Measurements from ENCODE around the gene CDIPT. TPM values are rescaled to one million over a fixed set of nuclear protein-coding genes. Genes with fewer than 3 reads are reported as not detected.

The CDIPT gene
- total RNA-seq, 2 donors from 2014 or later, result 39.6 TPM

DNA sequence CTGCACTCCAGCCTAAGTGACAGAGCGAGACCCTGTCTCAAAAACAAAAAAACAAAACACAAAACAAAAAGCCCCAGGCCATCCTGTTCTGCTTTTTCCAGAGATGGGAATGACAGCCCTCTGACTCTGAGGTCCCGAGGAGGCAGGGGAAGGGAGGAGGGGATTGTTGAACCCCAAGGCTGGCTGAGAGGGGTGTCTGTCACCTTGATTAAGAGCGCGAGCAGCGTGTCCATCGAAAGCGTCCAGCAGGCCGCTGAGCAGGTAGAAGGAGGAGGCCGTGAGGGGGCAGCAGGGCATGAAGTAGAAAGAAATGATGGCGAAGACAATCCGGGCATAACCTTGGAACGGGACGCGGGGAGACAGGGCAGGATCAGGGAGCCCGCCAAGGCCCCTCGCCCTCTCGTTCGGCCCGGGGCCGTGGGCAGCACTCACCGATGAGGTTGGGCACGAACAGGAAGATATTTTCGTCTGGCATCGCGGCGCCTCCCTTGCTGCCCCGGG, 593 bp downstream of the CDIPT start:
- H3K36me3 Mint-ChIP-seq (ENCODE audit: low read depth), result peaks cover 10% of the 10 kb centered on the region
- no peak for DNase-seq

DNA sequence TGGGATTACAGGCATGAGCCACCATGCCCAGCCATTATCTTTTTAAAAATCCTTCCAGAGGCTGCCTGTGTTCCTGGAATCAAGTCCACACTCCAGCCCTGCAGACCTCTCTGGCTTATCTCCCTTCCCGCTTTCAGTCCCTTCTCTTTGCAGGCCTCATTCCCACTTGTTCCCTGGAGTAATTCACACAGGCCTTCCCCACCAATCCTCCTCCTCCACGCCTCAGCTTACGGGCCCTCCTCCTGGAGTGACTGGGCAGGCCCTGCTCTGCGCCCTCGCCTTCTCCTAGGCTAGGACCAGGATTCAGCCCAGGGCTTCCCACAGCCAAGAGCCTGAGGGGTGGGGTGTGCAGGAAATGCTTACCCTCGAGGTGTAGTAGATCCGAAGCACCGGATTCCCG, 2.8 kb downstream of the CDIPT start:
- H3K36me3 Mint-ChIP-seq (ENCODE audit: low read depth), result peaks cover 10% of the 10 kb centered on the region
- no peak overlapping the region for H3K4me3 Mint-ChIP-seq
- H3K9me3 ChIP-seq (ENCODE audit: control insufficient read depth, low read length, poor library complexity, severe bottlenecking), result no peaks in the 10 kb centered on the region
- H3K4me1 Mint-ChIP-seq, result peaks cover 23% of the 10 kb centered on the region
- ATAC-seq (no peak), DNase-seq (no peak)
- H3K27me3 Mint-ChIP-seq, result no peaks in the 10 kb centered on the region
- H3K27ac Mint-ChIP-seq, result peak overlapping the region; percentile 49

More for the DNA sequence above, 593 bp downstream of the CDIPT start:
- no peaks in the 10 kb centered on the region for H3K9me3 ChIP-seq (ENCODE audit: control insufficient read depth, low read length, poor library complexity, severe bottlenecking)
- Mint-ChIP-seq H3K27ac (peak overlapping the region; percentile 97), H3K4me1 (peaks cover 23% of the 10 kb centered on the region), H3K4me3 (peak overlapping the region; percentile 96), H3K27me3 (no peaks in the 10 kb centered on the region)
- no peak for ATAC-seq

DNA sequence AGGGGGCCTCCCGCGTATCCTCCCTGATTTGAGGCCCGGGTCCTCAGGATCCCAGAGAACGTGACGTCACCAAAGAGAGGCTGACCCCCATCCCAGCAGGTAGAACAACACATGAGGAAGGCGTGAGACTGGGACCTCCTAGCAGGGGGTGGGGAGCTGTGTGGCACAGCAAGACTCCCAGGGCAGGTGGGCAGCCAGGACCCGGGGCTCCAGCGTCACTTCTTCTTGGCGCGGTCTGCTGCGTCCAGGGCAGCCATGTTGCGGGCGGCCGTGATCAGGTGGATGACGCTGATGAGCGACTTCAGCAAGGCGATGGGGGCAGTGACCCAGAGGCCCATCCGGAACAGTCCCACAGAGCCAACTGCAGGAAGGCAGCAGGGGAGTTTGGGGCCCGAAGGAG, 4.1 kb downstream of the CDIPT start:
- peaks cover 10% of the 10 kb centered on the region for H3K36me3 Mint-ChIP-seq (ENCODE audit: low read depth)
- DNase-seq (no peak), ATAC-seq (no peak)
- no peaks in the 10 kb centered on the region for H3K27me3 Mint-ChIP-seq
- H3K4me3 Mint-ChIP-seq, result no peak overlapping the region
- H3K4me1 Mint-ChIP-seq, result peaks cover 23% of the 10 kb centered on the region
- H3K27ac Mint-ChIP-seq, result peak overlapping the region; percentile 62
- no peaks in the 10 kb centered on the region for H3K9me3 ChIP-seq (ENCODE audit: control insufficient read depth, low read length, poor library complexity, severe bottlenecking)

DNA sequence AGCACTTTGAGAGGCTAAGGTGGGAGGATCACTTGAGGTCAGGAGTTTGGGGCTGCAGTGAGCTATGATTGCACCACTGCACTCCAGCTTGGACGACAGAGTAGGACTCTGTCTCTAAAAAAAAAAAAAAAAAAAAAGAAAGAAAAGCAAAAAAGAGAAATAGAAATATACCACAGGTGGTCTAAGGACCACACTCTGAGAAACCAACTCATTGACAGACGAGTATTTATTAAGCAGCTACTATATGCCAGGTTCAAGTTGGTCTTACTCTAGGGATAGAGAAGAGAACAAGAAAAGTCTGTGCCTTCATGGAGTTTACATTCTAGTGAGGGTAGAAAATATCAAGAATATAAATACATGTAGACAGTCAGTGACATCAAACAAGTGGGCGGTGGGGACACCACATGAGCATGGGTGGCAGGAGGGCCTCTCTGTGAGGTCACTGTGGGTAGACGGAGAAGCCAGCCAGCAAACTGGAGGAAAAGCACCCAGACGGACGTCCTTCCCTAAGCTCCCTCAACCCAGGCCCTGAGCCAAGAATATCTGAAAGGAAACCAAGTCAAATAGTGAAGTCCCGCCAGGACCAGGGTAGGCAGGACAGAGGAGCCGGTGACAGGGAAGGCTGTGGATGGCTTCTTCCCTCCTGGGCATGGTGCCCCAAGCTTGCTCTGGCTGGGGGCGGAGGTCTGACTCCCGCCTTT, 4.7 kb downstream of the CDIPT start:
- H3K4me1 Mint-ChIP-seq, result peaks cover 19% of the 10 kb centered on the region
- no peak for ATAC-seq
- DNase-seq, result no peak
- no peaks in the 10 kb centered on the region for H3K9me3 ChIP-seq (ENCODE audit: control insufficient read depth, low read length, poor library complexity, severe bottlenecking)
- H3K4me3 Mint-ChIP-seq, result peak overlapping the region; percentile 22
- H3K27ac Mint-ChIP-seq, result peak overlapping the region; percentile 62
- no peaks in the 10 kb centered on the region for H3K27me3 Mint-ChIP-seq
- H3K36me3 Mint-ChIP-seq (ENCODE audit: low read depth), result peaks cover 10% of the 10 kb centered on the region

DNA sequence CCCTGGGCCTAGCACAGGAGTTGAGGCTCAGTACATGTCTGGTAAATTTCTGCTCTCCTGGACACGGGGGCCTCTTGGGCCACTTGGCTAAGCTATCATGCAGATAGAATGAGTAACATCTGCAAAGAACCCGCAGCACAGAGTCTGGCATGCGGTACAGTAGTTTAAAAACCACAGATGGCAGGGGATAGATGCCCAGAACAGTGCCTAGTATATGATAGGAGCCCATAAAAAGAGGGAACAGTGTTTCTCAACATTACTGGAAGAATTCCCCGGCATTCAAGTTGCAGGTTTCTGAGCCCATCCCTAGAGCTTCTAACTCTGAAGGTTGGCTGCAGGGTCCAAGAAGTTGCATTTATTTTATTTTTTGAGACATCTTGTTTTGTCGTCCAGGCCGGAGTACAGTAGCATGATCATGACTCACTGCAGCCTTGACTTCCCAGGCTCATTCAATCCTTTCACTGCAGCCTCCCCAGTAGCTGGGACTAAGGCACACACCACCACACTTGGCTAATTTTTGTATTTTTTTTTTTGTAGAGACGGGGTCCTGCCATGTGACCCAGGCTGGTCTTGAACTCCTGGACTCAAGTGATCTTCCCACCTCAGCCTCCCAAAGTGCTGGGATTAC, 5.8 kb downstream of the CDIPT start:
- Mint-ChIP-seq H3K4me1 (peaks cover 13% of the 10 kb centered on the region), H3K27me3 (no peaks in the 10 kb centered on the region), H3K4me3 (no peak overlapping the region), H3K36me3 (ENCODE audit: low read depth) (peaks cover 8% of the 10 kb centered on the region), H3K27ac (peak overlapping the region; percentile 8)
- DNase-seq, result no peak
- ATAC-seq, result no peak
- no peaks in the 10 kb centered on the region for H3K9me3 ChIP-seq (ENCODE audit: control insufficient read depth, low read length, poor library complexity, severe bottlenecking)

DNA sequence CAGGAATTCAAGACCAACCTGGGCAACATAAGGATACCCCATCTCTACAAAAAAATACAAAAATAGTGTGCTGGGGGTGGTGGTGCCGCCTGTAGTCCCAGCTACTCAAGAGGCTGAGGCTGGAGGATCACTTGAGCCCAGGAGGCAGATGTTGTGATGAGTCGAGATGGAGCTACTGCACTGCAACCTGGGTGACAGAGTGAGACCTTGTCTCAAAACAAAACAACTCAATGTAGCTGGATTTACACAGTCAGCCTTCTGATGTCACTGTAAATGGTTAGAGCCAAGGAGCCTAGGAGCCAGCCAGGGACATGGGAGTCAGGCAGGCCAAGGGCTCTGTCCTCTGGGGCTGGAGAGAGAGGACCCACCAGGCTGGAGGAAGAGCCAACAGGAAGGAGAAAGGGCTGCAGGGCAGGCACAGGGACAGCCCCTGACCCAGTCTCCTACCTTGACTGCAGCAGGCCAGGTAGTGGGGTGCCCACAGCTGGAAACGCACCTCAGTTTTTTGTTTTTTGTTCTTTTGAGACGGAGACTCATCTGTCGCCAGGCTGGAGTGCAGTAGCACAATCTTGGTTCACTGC, 8.4 kb downstream of the CDIPT start:
- no peak for DNase-seq
- no peaks in the 10 kb centered on the region for H3K9me3 ChIP-seq (ENCODE audit: control insufficient read depth, low read length, poor library complexity, severe bottlenecking)
- H3K4me1 Mint-ChIP-seq, result peaks cover 8% of the 10 kb centered on the region
- H3K27me3 Mint-ChIP-seq, result no peaks in the 10 kb centered on the region
- ATAC-seq, result no peak
- peaks cover 6% of the 10 kb centered on the region for H3K36me3 Mint-ChIP-seq (ENCODE audit: low read depth)
- H3K4me3 Mint-ChIP-seq, result no peak overlapping the region
- no peak overlapping the region for H3K27ac Mint-ChIP-seq

DNA sequence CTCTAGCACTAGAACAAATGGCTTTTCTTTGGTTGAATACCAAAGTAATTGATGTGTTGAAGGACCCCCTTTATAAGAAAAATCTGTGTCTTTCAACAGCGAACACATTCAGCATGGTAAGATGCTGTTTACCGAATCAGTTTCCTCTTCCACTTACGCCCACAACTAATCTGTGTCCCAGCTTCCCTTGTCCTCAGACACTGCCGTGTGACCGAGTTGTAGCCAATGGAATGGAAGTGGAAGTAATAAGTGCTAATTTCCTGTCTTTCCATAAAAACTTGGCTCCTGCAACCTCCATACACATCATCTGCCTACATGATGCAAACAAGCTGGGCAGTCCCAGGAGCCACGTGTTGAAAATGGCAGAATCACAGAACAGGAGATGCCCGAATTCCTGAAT, 10.4 kb downstream of the CDIPT start:
- Mint-ChIP-seq H3K27ac (no peak overlapping the region), H3K4me3 (no peak overlapping the region), H3K4me1 (peaks cover 7% of the 10 kb centered on the region), H3K36me3 (ENCODE audit: low read depth) (no peaks in the 10 kb centered on the region), H3K27me3 (no peaks in the 10 kb centered on the region)
- DNase-seq, result no peak
- ATAC-seq, result no peak
- H3K9me3 ChIP-seq (ENCODE audit: control insufficient read depth, low read length, poor library complexity, severe bottlenecking), result no peaks in the 10 kb centered on the region

DNA sequence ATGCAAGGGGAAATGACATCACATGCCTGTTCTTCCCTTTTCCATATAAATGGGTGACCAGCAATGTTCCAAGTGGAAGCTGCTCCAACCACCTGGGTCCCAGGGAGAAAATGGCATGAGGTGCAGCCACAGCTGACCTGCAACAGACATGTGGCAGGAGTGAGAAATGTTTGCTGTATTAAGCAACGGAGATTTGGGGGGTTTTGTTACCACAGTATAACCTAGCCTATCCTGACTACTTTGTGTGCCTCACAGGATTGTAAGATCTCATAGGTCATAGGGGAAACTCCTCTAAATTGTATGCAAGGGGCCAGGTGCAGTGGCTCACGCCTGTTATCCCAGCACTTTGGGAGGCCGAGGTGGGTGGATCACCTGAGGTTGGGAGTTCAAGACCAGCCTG, 12.0 kb downstream of the CDIPT start:
- ATAC-seq (no peak), DNase-seq (no peak)
- Mint-ChIP-seq H3K4me1 (peaks cover 7% of the 10 kb centered on the region), H3K4me3 (no peak overlapping the region), H3K27me3 (no peaks in the 10 kb centered on the region), H3K27ac (no peak overlapping the region), H3K36me3 (ENCODE audit: low read depth) (peaks cover 2% of the 10 kb centered on the region)
- H3K9me3 ChIP-seq (ENCODE audit: control insufficient read depth, low read length, poor library complexity, severe bottlenecking), result no peaks in the 10 kb centered on the region

DNA sequence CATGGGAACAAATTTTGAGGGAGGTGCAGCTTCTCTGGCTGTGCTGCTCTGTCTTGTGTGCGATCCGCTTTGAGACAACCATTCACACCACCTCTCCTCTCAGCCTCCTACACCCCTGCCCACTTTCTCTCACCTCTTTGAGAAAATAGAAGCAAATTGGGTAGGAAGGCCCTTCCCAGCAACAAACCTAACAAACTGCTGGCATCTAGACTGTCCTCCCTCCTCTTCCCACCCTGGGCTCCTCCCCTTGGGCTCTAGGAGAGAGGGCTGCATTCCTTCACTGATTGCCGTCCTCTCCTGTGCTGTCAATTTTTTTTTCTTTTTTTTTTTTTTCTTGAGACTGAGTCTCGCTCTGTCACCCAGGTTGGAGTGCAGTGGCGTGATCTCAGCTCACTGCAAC, 13.5 kb downstream of the CDIPT start:
- H3K27me3 Mint-ChIP-seq, result no peaks in the 10 kb centered on the region
- DNase-seq (no peak), ATAC-seq (no peak)
- no peak overlapping the region for H3K27ac Mint-ChIP-seq
- peaks cover 7% of the 10 kb centered on the region for H3K36me3 Mint-ChIP-seq (ENCODE audit: low read depth)
- H3K4me3 Mint-ChIP-seq, result no peak overlapping the region
- no peaks in the 10 kb centered on the region for H3K9me3 ChIP-seq (ENCODE audit: control insufficient read depth, low read length, poor library complexity, severe bottlenecking)
- peaks cover 10% of the 10 kb centered on the region for H3K4me1 Mint-ChIP-seq

DNA sequence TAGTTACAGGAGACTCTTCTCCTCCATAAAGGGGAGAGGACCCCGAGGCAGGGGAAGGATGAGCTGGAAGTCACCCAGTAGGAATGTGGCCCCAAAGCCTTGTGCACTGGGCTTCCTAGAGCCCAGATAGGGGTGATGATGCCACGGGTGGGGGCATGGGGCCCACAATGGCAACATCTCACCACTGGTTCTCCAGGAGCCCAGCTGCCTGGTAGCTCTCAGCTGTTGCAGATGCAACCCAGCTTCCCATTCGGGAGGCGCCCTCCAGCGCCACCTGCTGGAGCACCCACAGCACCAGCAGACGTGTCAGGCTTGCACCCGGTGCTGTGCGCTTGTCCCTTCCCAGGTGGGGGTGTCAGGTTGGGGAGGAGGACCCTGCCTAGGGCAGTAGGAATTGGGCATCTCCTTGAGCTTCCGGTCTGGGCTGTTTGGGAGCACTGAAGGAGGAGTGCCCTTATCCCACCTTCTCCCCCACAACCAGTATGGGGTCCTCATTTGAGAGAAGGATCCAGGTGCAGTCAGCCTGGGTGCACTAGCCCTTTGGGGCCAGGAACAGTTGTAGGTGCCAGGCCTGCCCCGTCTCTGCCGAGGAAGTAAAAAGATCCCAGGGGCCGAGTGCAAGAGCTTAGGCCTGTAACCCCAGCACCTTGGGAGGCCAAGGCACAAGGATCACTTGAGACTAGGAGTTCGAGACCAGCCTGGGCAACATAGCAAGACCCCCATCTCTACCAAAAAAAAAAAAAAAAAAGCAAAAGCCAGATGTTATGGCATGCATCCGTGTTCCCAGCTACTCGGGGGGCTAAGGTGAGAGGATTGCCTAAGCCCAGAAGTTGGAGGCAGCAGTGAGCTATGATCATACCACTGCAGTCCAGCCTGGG, 14.4 kb downstream of the CDIPT start:
- H3K4me1 Mint-ChIP-seq, result peaks cover 10% of the 10 kb centered on the region
- H3K9me3 ChIP-seq (ENCODE audit: control insufficient read depth, low read length, poor library complexity, severe bottlenecking), result no peaks in the 10 kb centered on the region
- H3K36me3 Mint-ChIP-seq (ENCODE audit: low read depth), result peaks cover 7% of the 10 kb centered on the region
- H3K27me3 Mint-ChIP-seq, result no peaks in the 10 kb centered on the region
- DNase-seq (peak; percentile 64 to 78 (median 71)), ATAC-seq (peak; percentile 95)
- H3K27ac Mint-ChIP-seq, result peak overlapping the region; percentile 43
- no peak overlapping the region for H3K4me3 Mint-ChIP-seq

DNA sequence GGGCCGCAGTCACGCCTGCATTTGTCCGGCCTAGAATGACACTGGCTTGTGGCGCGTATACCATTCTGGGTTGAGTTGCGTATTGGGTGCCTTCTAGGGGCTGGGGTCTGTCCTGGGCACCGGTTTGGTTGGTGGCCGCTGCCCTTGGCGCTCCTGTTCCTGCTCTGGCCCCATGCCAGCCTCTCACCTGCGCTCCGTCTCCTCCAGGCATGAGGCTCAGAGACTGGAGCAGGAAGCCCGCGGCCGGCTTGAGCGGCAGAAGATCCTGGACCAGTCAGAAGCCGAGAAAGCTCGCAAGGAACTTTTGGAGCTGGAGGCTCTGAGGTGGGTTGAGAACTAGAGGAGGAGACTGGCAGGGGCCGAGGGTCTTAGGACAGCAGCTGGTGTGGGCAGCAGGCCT, 17.4 kb downstream of the CDIPT start:
- Mint-ChIP-seq H3K4me3 (no peak overlapping the region), H3K27me3 (no peaks in the 10 kb centered on the region), H3K4me1 (peaks cover 12% of the 10 kb centered on the region), H3K27ac (peak overlapping the region; percentile 45), H3K36me3 (ENCODE audit: low read depth) (peaks cover 9% of the 10 kb centered on the region)
- ATAC-seq, result no peak
- no peak for DNase-seq
- H3K9me3 ChIP-seq (ENCODE audit: control insufficient read depth, low read length, poor library complexity, severe bottlenecking), result no peaks in the 10 kb centered on the region

DNA sequence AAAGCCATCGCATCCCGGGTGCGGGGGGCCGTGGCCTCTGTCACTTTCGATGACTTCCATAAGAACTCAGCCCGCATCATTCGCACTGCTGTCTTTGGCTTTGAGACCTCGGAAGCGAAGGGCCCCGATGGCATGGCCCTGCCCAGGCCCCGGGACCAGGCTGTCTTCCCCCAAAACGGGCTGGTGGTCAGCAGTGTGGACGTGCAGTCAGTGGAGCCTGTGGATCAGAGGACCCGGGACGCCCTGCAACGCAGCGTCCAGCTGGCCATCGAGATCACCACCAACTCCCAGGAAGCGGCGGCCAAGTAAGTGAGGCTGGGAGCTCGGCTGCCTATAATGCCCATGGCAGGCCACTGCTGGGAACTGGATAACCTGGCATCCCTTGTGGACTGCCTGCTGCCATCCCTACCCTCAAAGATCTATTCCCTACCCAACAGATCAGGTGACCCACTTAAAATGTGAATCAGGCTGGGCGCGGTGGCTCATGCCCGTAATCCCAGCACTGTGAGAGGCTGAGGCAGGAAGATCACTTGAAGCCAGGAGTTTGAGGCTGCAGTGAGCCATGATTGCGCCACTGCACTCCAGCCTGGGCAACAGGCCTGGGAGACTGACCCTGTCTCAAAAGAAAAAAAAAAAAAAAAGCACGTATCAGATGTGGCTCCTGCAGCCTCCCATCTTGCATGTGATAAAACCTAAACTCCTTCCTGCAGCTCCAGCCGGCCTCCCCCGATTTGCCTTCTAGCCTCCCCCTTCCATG, 18.3 kb downstream of the CDIPT start:
- H3K9me3 ChIP-seq (ENCODE audit: control insufficient read depth, low read length, poor library complexity, severe bottlenecking), result no peaks in the 10 kb centered on the region
- ATAC-seq, result no peak
- H3K4me1 Mint-ChIP-seq, result peaks cover 8% of the 10 kb centered on the region
- H3K36me3 Mint-ChIP-seq (ENCODE audit: low read depth), result peaks cover 9% of the 10 kb centered on the region
- H3K4me3 Mint-ChIP-seq, result no peak overlapping the region
- DNase-seq, result no peak
- H3K27ac Mint-ChIP-seq, result peak overlapping the region; percentile 45
- H3K27me3 Mint-ChIP-seq, result no peaks in the 10 kb centered on the region
